K562 (cell line): ENCODE results near the gene ZNF154. TPM values are rescaled to one million over a fixed set of nuclear protein-coding genes. Genes with fewer than 3 reads are reported as not detected.
A peak's percentile ranks its signal among the peaks of the same experiment; 100 is the strongest.

Experiments
- ATAC-seq: fragments of 200-7000 bp; cut with Tn5 transposase; 3 replicates; pipeline ENCODE4 v1.9.1; 2020; ENCODE audit warnings: moderate library complexity
- BruUV-seq: library from RNA; stranded (reverse); fragments of 400-500 nt; replicated peaks from 2 replicates; lab custom pipeline; 2021; lab: Mats Ljungman, UMichigan
- CTCF ChIA-PET: fragments of 300-600 bp; formaldehyde crosslinking; extraction: SDS; loops from one replicate; lab custom pipeline; 2021; ENCODE audit warnings: low intra/inter-chr PET ratio; lab: Yijun Ruan, JAX
- POLR2A ChIA-PET: fragments of 300-600, 350-650 bp; sonication (Branson Sonifier 250); formaldehyde crosslinking; extraction: SDS; loops from one replicate; lab custom pipeline; 2021; ENCODE audit warnings: antibody characterized with exemption, inconsistent platforms; lab: Yijun Ruan, JAX
- DNase-seq, 4 experiments: peaks; one replicate each; pipeline versions ENCODE4 v3.0.0 to v3.0.0-alpha.2; 2011 to 2018; ENCODE audit warnings: low spot score in 3 of 4, mixed read lengths in 3 of 4; ENCODE audit errors: extremely low read depth in 1 of 4
- FAIRE-seq: peaks from 2 replicates; lab custom pipeline; 2011; peaks lifted over from hg19 to GRCh38; lab: Jason Lieb, UNC
- H2AFZ ChIP-seq: 2 replicates; pipeline ENCODE4 v1.6.0; 2011; ENCODE audit warnings: low read depth, low read length, control low read depth, inconsistent platforms
- H3K27ac ChIP-seq: fragments of 200-600 bp; 3 replicates; pipeline ENCODE4 v1.8.0; 2011; ENCODE audit warnings: low read depth, mild to moderate bottlenecking, control low read depth, inconsistent platforms, low read length, moderate library complexity, mixed read lengths; ENCODE audit errors: extremely low read depth
- H3K27me3 ChIP-seq, 2 experiments: fragments of 300-600 bp in 1 of 2; 2 replicates in 1 of 2; 3 replicates in 1 of 2; pipeline versions ENCODE4 v1.6.0 to v1.8.0; 2011; ENCODE audit warnings: inconsistent platforms in 2 of 2, low read length in 2 of 2, mild to moderate bottlenecking in 1 of 2, mixed read lengths in 1 of 2, moderate library complexity in 1 of 2; ENCODE audit not compliant: control insufficient read depth in 2 of 2, insufficient read depth in 2 of 2
- H3K36me3 ChIP-seq: fragments of 300-600 bp; 3 replicates; pipeline ENCODE4 v1.8.0; 2011; ENCODE audit warnings: mild to moderate bottlenecking, low read length, inconsistent platforms; ENCODE audit not compliant: control insufficient read depth, insufficient read depth
- H3K4me1 ChIP-seq, 2 experiments: fragments of 200-600 bp in 1 of 2; replicated peaks in 1 of 2; 2 replicates in 1 of 2; 3 replicates in 1 of 2; pipeline versions ENCODE4 v1.5.1 to v1.8.0; 2011; ENCODE audit warnings: inconsistent platforms in 2 of 2, low read length in 2 of 2, mild to moderate bottlenecking in 1 of 2, mixed read lengths in 1 of 2, moderate library complexity in 1 of 2; ENCODE audit not compliant: control insufficient read depth in 2 of 2, insufficient read depth in 2 of 2
- H3K4me2 ChIP-seq: 2 replicates; pipeline ENCODE4 v1.6.1; 2011; ENCODE audit warnings: low read length, control low read depth, inconsistent platforms, mixed read lengths; ENCODE audit not compliant: insufficient read depth
- H3K4me3 ChIP-seq: fragments of 200-600 bp; sonication (generic), shearing (Covaris generic); 2 replicates; pipeline ENCODE4 v1.5.1; 2016; ENCODE audit warnings: control low read depth, inconsistent platforms
- H3K79me2 ChIP-seq: fragments of 200-600 bp; 3 replicates; pipeline ENCODE4 v1.8.0; 2011; ENCODE audit warnings: low read length, inconsistent platforms; ENCODE audit not compliant: control insufficient read depth, insufficient read depth
- H3K9ac ChIP-seq, 2 experiments: 2 replicates each; pipeline versions ENCODE4 v1.6.0 to v1.6.1; 2011; ENCODE audit warnings: low read depth in 2 of 2, low read length in 2 of 2, control low read depth in 1 of 2, inconsistent platforms in 1 of 2, mild to moderate bottlenecking in 1 of 2, mixed read lengths in 1 of 2; ENCODE audit not compliant: insufficient read depth in 1 of 2
- H3K9me1 ChIP-seq: one replicate; pipeline ENCODE4 v1.6.0; 2011; ENCODE audit warnings: inconsistent platforms, mild to moderate bottlenecking, low read length, moderate library complexity; ENCODE audit not compliant: control insufficient read depth, insufficient read depth
- H3K9me3 ChIP-seq: replicated peaks from 2 replicates; pipeline ENCODE4 v1.5.1; 2011; ENCODE audit warnings: low read depth, low read length, inconsistent platforms; ENCODE audit not compliant: control insufficient read depth, insufficient read depth
- H4K20me1 ChIP-seq: replicated peaks from 2 replicates; pipeline ENCODE4 v1.6.1; 2011; ENCODE audit warnings: low read length, inconsistent platforms, mixed read lengths; ENCODE audit not compliant: control insufficient read depth, insufficient read depth
- AFF1 ChIP-seq, 2 experiments: fragments of 450-650 bp; IDR thresholded peaks; 2 replicates each; pipeline ENCODE4 v1.6.1; 2018; ENCODE audit warnings: mild to moderate bottlenecking in 2 of 2, low read depth in 1 of 2; ENCODE audit not compliant: partially characterized antibody in 2 of 2
- ARID1B ChIP-seq: fragments of 450-650 bp; IDR thresholded peaks from 2 replicates; pipeline ENCODE4 v1.6.1; 2016; ENCODE audit warnings: antibody characterized with exemption, mild to moderate bottlenecking, inconsistent platforms
- ATF1 ChIP-seq, 2 experiments: fragments of 450-650 bp in 1 of 2; IDR thresholded peaks; 2 replicates each; pipeline ENCODE4 v1.6.1; 2016; ENCODE audit warnings: missing compliant biosample characterization in 1 of 2, missing genetic modification characterization in 1 of 2
- CREB5 ChIP-seq: fragments of 250-450 bp; sonication (Bioruptor Pico); IDR thresholded peaks from 2 replicates; pipeline ENCODE4 v1.5.0; 2020; ENCODE audit warnings: mild to moderate bottlenecking
- ERF ChIP-seq: fragments of 450-650 bp; formaldehyde crosslinking; IDR thresholded peaks from 2 replicates; pipeline ENCODE4 v1.4.0; 2020; ENCODE audit warnings: mild to moderate bottlenecking, mixed read lengths
- MYBL2 ChIP-seq, 2 experiments: fragments of 450-650 bp in 1 of 2; sonication (generic) in 1 of 2; formaldehyde crosslinking in 1 of 2; IDR thresholded peaks; 2 replicates each; pipeline versions ENCODE4 v1.6.1 to v1.8.1; 2017 to 2022; ENCODE audit warnings: borderline replicate concordance in 1 of 2, inconsistent platforms in 1 of 2, low read depth in 1 of 2, mild to moderate bottlenecking in 1 of 2, missing genetic modification reagents in 1 of 2, moderate library complexity in 1 of 2
- PPARD ChIP-seq: fragments of 250-450 bp; sonication (Bioruptor Pico); IDR thresholded peaks from 2 replicates; pipeline ENCODE4 v1.8.0; 2022; ENCODE audit warnings: inconsistent platforms, mild to moderate bottlenecking, moderate library complexity
- RBM17 ChIP-seq: fragments of 200-400 bp; formaldehyde crosslinking; IDR thresholded peaks from 2 replicates; pipeline ENCODE4 v1.6.1; 2017; ENCODE audit warnings: low read depth, mild to moderate bottlenecking, low read length, borderline replicate concordance
- TAL1 ChIP-seq: fragments of 450-650 bp; IDR thresholded peaks from 2 replicates; pipeline ENCODE4 v1.6.1; 2016; ENCODE audit warnings: mild to moderate bottlenecking
- TFE3 ChIP-seq: fragments of 450-650 bp; formaldehyde crosslinking; IDR thresholded peaks from 2 replicates; pipeline ENCODE4 v1.4.0; 2020; ENCODE audit warnings: mild to moderate bottlenecking, mixed read lengths
- ZNF280B ChIP-seq: fragments of 250-450 bp; sonication (Bioruptor Pico); IDR thresholded peaks from 2 replicates; pipeline ENCODE4 v1.5.1; 2021; ENCODE audit warnings: mild to moderate bottlenecking
- WGBS: fragments of 100-300 bp; shearing (Covaris generic); methylation state at CpG from one replicate; pipeline ENCODE4 v1.1.6; 2016; ENCODE audit warnings: low coverage, mixed read lengths; ENCODE audit not compliant: insufficient coverage; ENCODE audit errors: missing lambda C conversion rate; 5-methylcytosine and 5-hydroxymethylcytosine counted together
- in situ Hi-C: fragments of 300-500 bp; cut with MboI; formaldehyde crosslinking; loops from 4 replicates; pipeline ENCODE4 v1.15.0; 2018; ENCODE audit warnings: inconsistent platforms, mixed read lengths
- intact Hi-C: fragments of 100-400 bp; cut with micrococcal nuclease; formaldehyde crosslinking; loops from 2 replicates; pipeline ENCODE4 v1.14.2; 2022
- polyA plus RNA-seq, 8 experiments: library from polyadenylated mRNA; depleted of rRNA in 4 of 8; stranded (reverse) in 5 of 8; unstranded in 3 of 8; fragments of >200 nt; fragmentation: Nextera tagmentation in 2 of 8; fragmentation: Illumina TruSeq in 1 of 8; extraction: Ambion mirVana in 2 of 8; extraction: Trizol in 1 of 8; gene quantifications; 2 replicates each; pipeline versions ENCODE4 v1.2.1 to v1.2.3, GENCODE V29; 2011 to 2014; ENCODE audit warnings: inconsistent platforms in 1 of 8, missing spikeins in 1 of 8
- total RNA-seq, 7 experiments: library from RNA; depleted of rRNA in 6 of 7; stranded (reverse); fragments of >200 nt in 6 of 7; fragmentation: Illumina TruSeq in 2 of 7; extraction: Trizol in 2 of 7; gene quantifications; 2 replicates each; pipeline versions ENCODE4 v1.2.1 to v1.2.3, GENCODE V29; 2011 to 2021; ENCODE audit warnings: low replicate concordance in 1 of 7

The ZNF154 gene
- total and polyA plus RNA-seq, 9 of the 15 experiments (the other 6 are each of a cell fraction or from before 2014, with no cell fraction given), result 0.06 to 0.11 (median 0.07) TPM; not detected in 6

GRCh38 chr19:57651654-57651996 is 57.4 kb downstream of the ZNF154 start:
- Histone ChIP-seq H2AFZ (no peak overlapping the region), H3K27ac (no peak overlapping the region), H3K9ac (no peak overlapping the region), H3K27me3 (no peaks in the 10 kb centered on the region), H3K79me2 (no peaks in the 10 kb centered on the region), H3K4me1 (peaks cover 7 to 27% of the 10 kb centered on the region in 2 experiments; a peak in 3 of 5 replicates), H3K9me3 (peaks cover 2% of the 10 kb centered on the region; the same call in 1 of the 2 replicates), H3K36me3 (no peaks in the 10 kb centered on the region), H3K9me1 (no peaks in the 10 kb centered on the region), H3K4me3 (no peak overlapping the region), H3K4me2 (peak overlapping the region; percentile 48), H4K20me1 (no peaks in the 10 kb centered on the region)
- ChIA-PET POLR2A (interaction anchor here (0.6 kb wide), 1 partner anchor 12 kb away, joined by 3 read pairs; no protein-coding TSS in a partner anchor), CTCF (no interaction called here)
- 13% methylated on average over 5 of the region's 6 CpGs for WGBS
- no peak for FAIRE-seq
- ATAC-seq, result no peak
- intact Hi-C loops (no loop called here), in situ Hi-C loops (no loop called here)
- no peak for DNase-seq
- no TSS peak for BruUV-seq
- no peak for TF ChIP-seq AFF1 (IDR thresholded peaks at IDR 0.05; ENCODE audit: low read depth in 1 of 2, partially characterized antibody in 2 of 2)
- no peak for TF ChIP-seq TAL1
- no peak for TF ChIP-seq ATF1 (CRISPR knock-in tag; IDR thresholded peaks at IDR 0.05)
- no peak for TF ChIP-seq ATF1 (tag; IDR thresholded peaks at IDR 0.05)
- TF ChIP-seq RBM17, result no peak
- TF ChIP-seq ARID1B, result no peak
- TF ChIP-seq PPARD, result no peak
- no peak for TF ChIP-seq TFE3
- TF ChIP-seq CREB5 (CRISPR knock-in tag), result no peak
- TF ChIP-seq ERF (CRISPR knock-in tag), result no peak
- no peak for TF ChIP-seq ZNF280B (CRISPR knock-in tag)
- no peak for TF ChIP-seq MYBL2 (IDR thresholded peaks at IDR 0.05; ENCODE audit: low read depth)
- TF ChIP-seq MYBL2 (CRISPR knock-in tag; IDR thresholded peaks at IDR 0.05; ENCODE audit: borderline replicate concordance), result no peak
